Loucy (cell line): ENCODE measurements around the gene ADGRL3.

Experiments
- H2AFZ ChIP-seq: fragments of 200-600 bp; sonication (generic); 2 replicates; pipeline ENCODE4 v1.6.0; 2016; ENCODE audit warnings: antibody characterized with exemption, mild to moderate bottlenecking, low read length, moderate library complexity
- H3F3A ChIP-seq: fragments of 200-600 bp; 2 replicates; pipeline ENCODE4 v1.6.0; 2016; ENCODE audit warnings: antibody characterized with exemption, low read depth, mild to moderate bottlenecking
- H3K27me3 ChIP-seq: fragments of 200-600 bp; sonication (generic); 2 replicates; pipeline ENCODE4 v1.6.1; 2014; ENCODE audit warnings: low read length, mild to moderate bottlenecking; ENCODE audit not compliant: insufficient read depth, poor library complexity, severe bottlenecking
- H3K36me3 ChIP-seq: fragments of 200-600 bp; sonication (generic); 2 replicates; pipeline ENCODE4 v1.6.1; 2016; ENCODE audit warnings: low read length; ENCODE audit not compliant: insufficient read depth
- H3K4me1 ChIP-seq: fragments of 200-600 bp; sonication (generic); 2 replicates; pipeline ENCODE4 v1.5.1; 2014; ENCODE audit warnings: low read length, mild to moderate bottlenecking; ENCODE audit not compliant: insufficient read depth, poor library complexity, severe bottlenecking
- H3K4me2 ChIP-seq: fragments of 200-600 bp; sonication (generic); 2 replicates; pipeline ENCODE4 v1.6.0; 2014; ENCODE audit warnings: antibody characterized with exemption, low read length, low read depth, mild to moderate bottlenecking; ENCODE audit not compliant: poor library complexity, severe bottlenecking
- H3K4me3 ChIP-seq: fragments of 200-600 bp; sonication (generic); 2 replicates; pipeline ENCODE4 v1.5.1; 2014; ENCODE audit warnings: low read length, mild to moderate bottlenecking, mixed read lengths; ENCODE audit not compliant: poor library complexity, severe bottlenecking
- H3K79me2 ChIP-seq: fragments of 200-600 bp; sonication (generic); 2 replicates; pipeline ENCODE4 v1.6.1; 2014; ENCODE audit warnings: low read length; ENCODE audit not compliant: insufficient read depth
- H3K9ac ChIP-seq: fragments of 200-600 bp; sonication (generic); 2 replicates; pipeline ENCODE4 v1.6.0; 2014; ENCODE audit warnings: mild to moderate bottlenecking, low read depth, low read length, moderate library complexity; ENCODE audit not compliant: poor library complexity, severe bottlenecking
- H3K9me2 ChIP-seq: fragments of 200-600 bp; sonication (generic); replicated peaks from 2 replicates; pipeline ENCODE4 v1.6.1; 2016; ENCODE audit warnings: low read depth, low read length, mixed read lengths
- H3K9me3 ChIP-seq: fragments of 200-600 bp; sonication (generic); 2 replicates; pipeline ENCODE4 v1.6.1; 2014; ENCODE audit warnings: mild to moderate bottlenecking, antibody characterized with exemption, low read length, low read depth; ENCODE audit not compliant: insufficient read depth
- H4K20me1 ChIP-seq: fragments of 200-600 bp; sonication (generic); 2 replicates; pipeline ENCODE4 v1.6.0; 2014; ENCODE audit warnings: antibody characterized with exemption, low read length, mild to moderate bottlenecking; ENCODE audit not compliant: insufficient read depth, poor library complexity, severe bottlenecking
- EZH2phosphoT487 ChIP-seq: fragments of 200-600 bp; IDR thresholded peaks from 2 replicates; pipeline ENCODE4 v1.6.1; 2018; ENCODE audit warnings: antibody characterized with exemption, mild to moderate bottlenecking, moderate library complexity, borderline replicate concordance
- TF ChIP-seq, protein P1 (sequence below): fragments of 200-600 bp; sonication (generic); conservative IDR thresholded peaks from 2 replicates; pipeline ENCODE4 v1.5.1; 2014; ENCODE audit warnings: mild to moderate bottlenecking, antibody characterized with exemption, low read length

The ADGRL3 gene

GRCh38 chr4:61200916-61201526, 895 bp downstream of the ADGRL3 start:
- no peaks in the 10 kb centered on the region for H4K20me1 ChIP-seq
- no peak overlapping the region for H3K4me2 ChIP-seq
- H3K9me2 ChIP-seq: no peaks in the 10 kb centered on the region
- H3K27me3 ChIP-seq: no peaks in the 10 kb centered on the region
- H3K9ac ChIP-seq: no peak overlapping the region
- no peaks in the 10 kb centered on the region; the same call in 1 of the 2 replicates for H3K9me3 ChIP-seq
- H3K36me3 ChIP-seq: no peaks in the 10 kb centered on the region
- no peak overlapping the region for H2AFZ ChIP-seq
- no peak for TF ChIP-seq EZH2phosphoT487
- TF ChIP-seq, protein P1, sequence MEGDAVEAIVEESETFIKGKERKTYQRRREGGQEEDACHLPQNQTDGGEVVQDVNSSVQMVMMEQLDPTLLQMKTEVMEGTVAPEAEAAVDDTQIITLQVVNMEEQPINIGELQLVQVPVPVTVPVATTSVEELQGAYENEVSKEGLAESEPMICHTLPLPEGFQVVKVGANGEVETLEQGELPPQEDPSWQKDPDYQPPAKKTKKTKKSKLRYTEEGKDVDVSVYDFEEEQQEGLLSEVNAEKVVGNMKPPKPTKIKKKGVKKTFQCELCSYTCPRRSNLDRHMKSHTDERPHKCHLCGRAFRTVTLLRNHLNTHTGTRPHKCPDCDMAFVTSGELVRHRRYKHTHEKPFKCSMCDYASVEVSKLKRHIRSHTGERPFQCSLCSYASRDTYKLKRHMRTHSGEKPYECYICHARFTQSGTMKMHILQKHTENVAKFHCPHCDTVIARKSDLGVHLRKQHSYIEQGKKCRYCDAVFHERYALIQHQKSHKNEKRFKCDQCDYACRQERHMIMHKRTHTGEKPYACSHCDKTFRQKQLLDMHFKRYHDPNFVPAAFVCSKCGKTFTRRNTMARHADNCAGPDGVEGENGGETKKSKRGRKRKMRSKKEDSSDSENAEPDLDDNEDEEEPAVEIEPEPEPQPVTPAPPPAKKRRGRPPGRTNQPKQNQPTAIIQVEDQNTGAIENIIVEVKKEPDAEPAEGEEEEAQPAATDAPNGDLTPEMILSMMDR: no peak
- no peaks in the 10 kb centered on the region for H3K79me2 ChIP-seq
- no peak overlapping the region for H3K4me3 ChIP-seq
- H3F3A ChIP-seq: no peaks in the 10 kb centered on the region
- no peaks in the 10 kb centered on the region for H3K4me1 ChIP-seq

- Histone ChIP-seq H2AFZ (no peak overlapping the region), H3F3A (no peaks in the 10 kb centered on the region), H3K36me3 (no peaks in the 10 kb centered on the region), H3K9me2 (no peaks in the 10 kb centered on the region), H3K4me3 (no peak overlapping the region), H3K4me1 (no peaks in the 10 kb centered on the region), H3K9me3 (no peaks in the 10 kb centered on the region; the same call in 1 of the 2 replicates), H3K79me2 (no peaks in the 10 kb centered on the region), H4K20me1 (no peaks in the 10 kb centered on the region), H3K9ac (no peak overlapping the region), H3K4me2 (no peak overlapping the region), H3K27me3 (no peaks in the 10 kb centered on the region)
- no peak for TF ChIP-seq EZH2phosphoT487
- TF ChIP-seq, protein P1: no peak
These were observed 1.4 kb downstream of the ADGRL3 start for GRCh38 chr4:61201561-61201960.

DNA sequence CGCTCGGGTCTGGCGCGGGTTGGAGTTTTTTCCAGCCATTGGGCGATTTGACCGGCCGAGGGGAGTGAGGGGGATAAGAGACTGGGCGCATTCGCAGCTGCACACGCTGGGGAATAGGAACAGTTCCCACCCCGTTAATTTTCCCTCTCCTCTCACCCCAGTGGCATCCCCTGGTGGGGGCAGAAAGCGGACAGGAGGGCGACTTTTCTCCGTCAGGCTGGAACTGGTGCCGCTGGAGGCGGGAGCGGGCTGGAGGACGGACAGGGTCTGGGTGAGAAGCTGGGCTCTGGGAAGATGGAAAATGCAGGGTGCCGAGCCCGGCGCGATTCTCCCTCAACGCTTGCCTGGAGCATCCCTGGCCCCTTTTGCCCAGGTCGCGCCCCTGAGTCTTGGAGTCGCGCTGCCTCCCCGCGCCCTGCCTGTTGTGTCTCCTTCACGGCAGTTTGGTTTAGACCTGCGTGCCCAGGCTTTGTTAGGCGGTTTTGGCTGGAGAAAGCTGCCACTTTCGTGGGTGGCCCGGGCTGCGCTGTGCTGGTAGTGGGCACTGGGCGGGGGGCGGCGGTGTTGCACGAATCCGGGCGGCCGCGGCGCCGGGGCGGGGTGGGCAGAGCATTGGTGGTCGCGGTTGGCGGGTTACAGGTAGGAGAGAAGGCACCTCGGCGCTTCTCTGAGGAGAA, 2.0 kb downstream of the ADGRL3 start:
- TF ChIP-seq, protein P1: no peak
- no peak for TF ChIP-seq EZH2phosphoT487
- Histone ChIP-seq H2AFZ (no peak overlapping the region), H3K4me2 (no peak overlapping the region)

More for the DNA sequence above, 2.0 kb downstream of the ADGRL3 start:
- Histone ChIP-seq H3K36me3 (no peaks in the 10 kb centered on the region), H3K4me1 (no peaks in the 10 kb centered on the region), H3K9me3 (no peaks in the 10 kb centered on the region; the same call in 1 of the 2 replicates), H3K4me3 (no peak overlapping the region), H3K9ac (no peak overlapping the region), H3K79me2 (no peaks in the 10 kb centered on the region), H4K20me1 (no peaks in the 10 kb centered on the region), H3K27me3 (no peaks in the 10 kb centered on the region), H3K9me2 (no peaks in the 10 kb centered on the region), H3F3A (no peaks in the 10 kb centered on the region)
